ENCODE results near the gene NMNAT2. TPM values are rescaled to one million over a fixed set of nuclear protein-coding genes. Genes with fewer than 3 reads are reported as not detected.

NMNAT2 gene
- total RNA-seq, 5 donors from 2014 or later (not counting 1 experiment from before 2014, with no cell fraction given) = 0.16 TPM; not detected in 4

- 42% methylated on average over 3 of the region's 6 CpGs for WGBS (ENCODE audit: insufficient coverage)
- Histone ChIP-seq H3K4me3 (ENCODE audit: control insufficient read depth in 1 of 2, extremely low read depth in 1 of 2, low read length in 1 of 2) (no peak overlapping the region), H3K27me3 (replicated peaks in 1 of 2; ENCODE audit: control insufficient read depth in 2 of 2, extremely low read depth in 1 of 2, insufficient read depth in 2 of 2, low read length in 1 of 2) (peaks cover 1 to 3% of the 10 kb centered on the region in 2 experiments), H3K36me3 (ENCODE audit: control insufficient read depth in 2 of 2, extremely low read depth in 1 of 2, insufficient read depth in 1 of 2, low read length in 1 of 2) (no peaks in the 10 kb centered on the region), H3K27ac (ENCODE audit: low read length) (no peak overlapping the region), H3K4me1 (ENCODE audit: control insufficient read depth in 1 of 2, extremely low read depth in 1 of 2, insufficient read depth in 2 of 2, low read length in 2 of 2) (no peaks in the 10 kb centered on the region), H3K9me3 (no peaks in the 10 kb centered on the region)
- H3K9me3 Mint-ChIP-seq = no peaks in the 10 kb centered on the region
- no peak overlapping the region for H3K27ac Mint-ChIP-seq
- DNase-seq (no peak), ATAC-seq (replicated peaks in 1 of 4) (no peak)
- H3K4me3 Mint-ChIP-seq = no peak overlapping the region
- ChIA-PET POLR2A (no interaction called here), CTCF (no interaction called here)
- no peaks in the 10 kb centered on the region for H3K36me3 Mint-ChIP-seq
- peaks cover 19 to 24% of the 10 kb centered on the region in 2 donors for H3K27me3 Mint-ChIP-seq
- no peaks in the 10 kb centered on the region for H3K4me1 Mint-ChIP-seq
These were observed 154.1 kb downstream of the NMNAT2 start for GRCh38 chr1:183263886-183264602.

- 86% methylated on average over 1 of the region's 5 CpGs for WGBS (ENCODE audit: insufficient coverage)
- no peaks in the 10 kb centered on the region for H3K9me3 Mint-ChIP-seq
- H3K4me3 Mint-ChIP-seq = no peak overlapping the region
- no peaks in the 10 kb centered on the region for H3K4me1 Mint-ChIP-seq
- ChIA-PET POLR2A (no interaction called here), CTCF (interaction anchor here in 1 of 2 donors (0.5 kb wide), 1 partner anchor 501 kb away, joined by 3 read pairs; no protein-coding TSS in a partner anchor)
- no peaks in the 10 kb centered on the region for H3K9me3 ChIP-seq
- no peaks in the 10 kb centered on the region for H3K36me3 Mint-ChIP-seq
- DNase-seq = no peak
- no peaks in the 10 kb centered on the region for H3K4me1 ChIP-seq (ENCODE audit: control insufficient read depth in 1 of 2, extremely low read depth in 1 of 2, insufficient read depth in 2 of 2, low read length in 2 of 2)
- no peak overlapping the region for H3K4me3 ChIP-seq (ENCODE audit: control insufficient read depth in 1 of 2, extremely low read depth in 1 of 2, low read length in 1 of 2)
- H3K27ac Mint-ChIP-seq = no peak overlapping the region
- no peak for ATAC-seq (replicated peaks in 1 of 4)
- H3K27me3 ChIP-seq (replicated peaks in 1 of 2; ENCODE audit: control insufficient read depth in 2 of 2, extremely low read depth in 1 of 2, insufficient read depth in 2 of 2, low read length in 1 of 2) = peaks cover 3 to 4% of the 10 kb centered on the region in 2 experiments
- H3K27me3 Mint-ChIP-seq = peaks cover 19 to 30% of the 10 kb centered on the region in 2 donors
- no peaks in the 10 kb centered on the region for H3K36me3 ChIP-seq (ENCODE audit: control insufficient read depth in 2 of 2, extremely low read depth in 1 of 2, insufficient read depth in 1 of 2, low read length in 1 of 2)
- no peak overlapping the region for H3K27ac ChIP-seq (ENCODE audit: low read length)
These were observed 155.5 kb downstream of the NMNAT2 start for GRCh38 chr1:183262628-183263200.

GRCh38 chr1:183259924-183260323 lies 158.3 kb downstream of the NMNAT2 start:
- H3K4me3 Mint-ChIP-seq = no peak overlapping the region
- H3K4me1 Mint-ChIP-seq = no peaks in the 10 kb centered on the region
- peaks cover 19 to 22% of the 10 kb centered on the region in 2 donors for H3K27me3 Mint-ChIP-seq
- H3K27ac Mint-ChIP-seq = no peak overlapping the region
- DNase-seq = no peak
- H3K9me3 Mint-ChIP-seq = no peaks in the 10 kb centered on the region
- H3K27ac ChIP-seq (ENCODE audit: low read length) = no peak overlapping the region
- no peaks in the 10 kb centered on the region for H3K4me1 ChIP-seq (ENCODE audit: control insufficient read depth in 1 of 2, extremely low read depth in 1 of 2, insufficient read depth in 2 of 2, low read length in 2 of 2)
- H3K9me3 ChIP-seq = no peaks in the 10 kb centered on the region
- no peak for ATAC-seq (replicated peaks in 1 of 4)
- H3K4me3 ChIP-seq (ENCODE audit: control insufficient read depth in 1 of 2, extremely low read depth in 1 of 2, low read length in 1 of 2) = no peak overlapping the region
- H3K27me3 ChIP-seq (replicated peaks in 1 of 2; ENCODE audit: control insufficient read depth in 2 of 2, extremely low read depth in 1 of 2, insufficient read depth in 2 of 2, low read length in 1 of 2) = peaks cover 3 to 4% of the 10 kb centered on the region in 2 experiments
- H3K36me3 Mint-ChIP-seq = no peaks in the 10 kb centered on the region
- POLR2A ChIA-PET = no interaction called here
- CTCF ChIA-PET = no interaction called here
- 92% methylated on average over 2 of the region's 5 CpGs for WGBS (ENCODE audit: insufficient coverage)
- no peaks in the 10 kb centered on the region for H3K36me3 ChIP-seq (ENCODE audit: control insufficient read depth in 2 of 2, extremely low read depth in 1 of 2, insufficient read depth in 1 of 2, low read length in 1 of 2)

- CTCF ChIA-PET = interaction anchor here (0.6 to 0.9 kb wide), 2 partner anchors 9 to 325 kb away, joined by 3 to 4 read pairs; no protein-coding TSS in a partner anchor
- Mint-ChIP-seq H3K9me3 (peaks cover 0 to 3% (median 0%) of the 10 kb centered on the region in 3 donors), H3K27ac (no peak overlapping the region), H3K36me3 (no peaks in the 10 kb centered on the region), H3K4me3 (no peak overlapping the region), H3K4me1 (no peaks in the 10 kb centered on the region), H3K27me3 (peaks cover 5 to 18% of the 10 kb centered on the region in 2 donors)
- no peaks in the 10 kb centered on the region for H3K9me3 ChIP-seq
- H3K4me1 ChIP-seq (ENCODE audit: control insufficient read depth in 1 of 2, extremely low read depth in 1 of 2, insufficient read depth in 2 of 2, low read length in 2 of 2) = no peaks in the 10 kb centered on the region
- POLR2A ChIA-PET = no interaction called here
- no CpG with 5 or more reads among the region's 1 CpG for WGBS (ENCODE audit: insufficient coverage)
- H3K27me3 ChIP-seq (replicated peaks in 1 of 2; ENCODE audit: control insufficient read depth in 2 of 2, extremely low read depth in 1 of 2, insufficient read depth in 2 of 2, low read length in 1 of 2) = peaks cover 4 to 6% of the 10 kb centered on the region in 2 experiments
- no peak overlapping the region for H3K27ac ChIP-seq (ENCODE audit: low read length)
- ATAC-seq (replicated peaks in 1 of 4) = no peak
- no peaks in the 10 kb centered on the region for H3K36me3 ChIP-seq (ENCODE audit: control insufficient read depth in 2 of 2, extremely low read depth in 1 of 2, insufficient read depth in 1 of 2, low read length in 1 of 2)
- no peak overlapping the region for H3K4me3 ChIP-seq (ENCODE audit: control insufficient read depth in 1 of 2, extremely low read depth in 1 of 2, low read length in 1 of 2)
- DNase-seq = no peak
These were observed 163.1 kb downstream of the NMNAT2 start for GRCh38 chr1:183255073-183255472.

GRCh38 chr1:183251959-183252450 lies 166.2 kb downstream of the NMNAT2 start:
- Histone ChIP-seq H3K27me3 (replicated peaks in 1 of 2; ENCODE audit: control insufficient read depth in 2 of 2, extremely low read depth in 1 of 2, insufficient read depth in 2 of 2, low read length in 1 of 2) (peaks cover 0 to 6% of the 10 kb centered on the region in 2 experiments), H3K9me3 (no peaks in the 10 kb centered on the region), H3K4me3 (ENCODE audit: control insufficient read depth in 1 of 2, extremely low read depth in 1 of 2, low read length in 1 of 2) (no peak overlapping the region), H3K36me3 (ENCODE audit: control insufficient read depth in 2 of 2, extremely low read depth in 1 of 2, insufficient read depth in 1 of 2, low read length in 1 of 2) (no peaks in the 10 kb centered on the region), H3K27ac (ENCODE audit: low read length) (no peak overlapping the region), H3K4me1 (ENCODE audit: control insufficient read depth in 1 of 2, extremely low read depth in 1 of 2, insufficient read depth in 2 of 2, low read length in 2 of 2) (no peaks in the 10 kb centered on the region)
- H3K9me3 Mint-ChIP-seq = peaks cover 0 to 3% (median 0%) of the 10 kb centered on the region in 3 donors
- no peak for ATAC-seq (replicated peaks in 1 of 4)
- no peaks in the 10 kb centered on the region for H3K36me3 Mint-ChIP-seq
- no peak overlapping the region for H3K4me3 Mint-ChIP-seq
- peaks cover 10 to 14% of the 10 kb centered on the region in 2 donors for H3K27me3 Mint-ChIP-seq
- 71% methylated on average over 1 of the region's 8 CpGs for WGBS (ENCODE audit: insufficient coverage)
- no peak overlapping the region for H3K27ac Mint-ChIP-seq
- ChIA-PET POLR2A (no interaction called here), CTCF (no interaction called here)
- no peaks in the 10 kb centered on the region for H3K4me1 Mint-ChIP-seq
- DNase-seq = no peak

- no peak overlapping the region for H3K27ac Mint-ChIP-seq
- Histone ChIP-seq H3K36me3 (ENCODE audit: control insufficient read depth in 2 of 2, extremely low read depth in 1 of 2, insufficient read depth in 1 of 2, low read length in 1 of 2) (no peaks in the 10 kb centered on the region), H3K4me3 (ENCODE audit: control insufficient read depth in 1 of 2, extremely low read depth in 1 of 2, low read length in 1 of 2) (no peak overlapping the region), H3K27me3 (replicated peaks in 1 of 2; ENCODE audit: control insufficient read depth in 2 of 2, extremely low read depth in 1 of 2, insufficient read depth in 2 of 2, low read length in 1 of 2) (peaks cover 0 to 6% of the 10 kb centered on the region in 2 experiments), H3K4me1 (ENCODE audit: control insufficient read depth in 1 of 2, extremely low read depth in 1 of 2, insufficient read depth in 2 of 2, low read length in 2 of 2) (no peaks in the 10 kb centered on the region), H3K27ac (ENCODE audit: low read length) (no peak overlapping the region), H3K9me3 (no peaks in the 10 kb centered on the region)
- H3K4me3 Mint-ChIP-seq = no peak overlapping the region
- CTCF ChIA-PET = no interaction called here
- DNase-seq = no peak
- peaks cover 0 to 3% (median 0%) of the 10 kb centered on the region in 3 donors for H3K9me3 Mint-ChIP-seq
- H3K4me1 Mint-ChIP-seq = no peaks in the 10 kb centered on the region
- WGBS (ENCODE audit: insufficient coverage) = 94% methylated on average over 11 of the region's 12 CpGs
- ATAC-seq (replicated peaks in 1 of 4) = no peak
- H3K36me3 Mint-ChIP-seq = no peaks in the 10 kb centered on the region
- peaks cover 12 to 14% of the 10 kb centered on the region in 2 donors for H3K27me3 Mint-ChIP-seq
- POLR2A ChIA-PET = no interaction called here
These were observed 166.8 kb downstream of the NMNAT2 start for GRCh38 chr1:183251101-183251958.

Data from T-cell (primary cell).